Forelimb muscle (tissue), 1 donor: ENCODE results near the gene AMZ2. TPM values are rescaled to one million over a fixed set of nuclear protein-coding genes. Genes with fewer than 3 reads are reported as not detected.

Source experiments
- polyA plus RNA-seq: library from polyadenylated mRNA; unstranded; fragments of 120-200 nt; gene quantifications from one replicate; pipeline ENCODE4 v1.2.1, GENCODE V29; 2013; ENCODE audit not compliant: insufficient read length

Gene AMZ2
- polyA plus RNA-seq, 1 donor, result 63.5 TPM

Other genes with a start within 250 kb of the AMZ2 start
- 51.4 TPM for gene KPNA2, start 212.3 kb upstream of the AMZ2 start, polyA plus RNA-seq
- gene SLC16A6, start 43.1 kb downstream of the AMZ2 start, polyA plus RNA-seq, result 0.57 TPM
- gene ARSG, start 43.5 kb downstream of the AMZ2 start, polyA plus RNA-seq, result 3.7 TPM
- gene WIPI1, start 209.5 kb downstream of the AMZ2 start, polyA plus RNA-seq, result 39.9 TPM